Thymus (tissue), 11 donors: Measurements from ENCODE around the gene SMKR1. TPM values are rescaled to one million over a fixed set of nuclear protein-coding genes. Genes with fewer than 3 reads are reported as not detected.

Experiments used
- DNase-seq, 9 donors: peaks; one replicate each; pipeline ENCODE4 v3.0.0-alpha.2; 2013; ENCODE audit warnings: low spot score in 9 of 9, low read depth in 6 of 9, missing footprints in 1 of 9
- H3K27ac ChIP-seq, 2 donors: one replicate each; pipeline ENCODE4 v1.5.1; 2013; ENCODE audit warnings: control low read depth in 1 of 2, low read depth in 1 of 2, low read length in 1 of 2, mild to moderate bottlenecking in 1 of 2, moderate library complexity in 1 of 2
- H3K27me3 ChIP-seq, 2 donors: one replicate each; pipeline ENCODE4 v1.5.1; 2013; ENCODE audit warnings: low read length in 1 of 2; ENCODE audit not compliant: control insufficient read depth in 2 of 2, insufficient read depth in 1 of 2
- H3K36me3 ChIP-seq, 2 donors: one replicate each; pipeline ENCODE4 v1.5.1; 2013; ENCODE audit warnings: low read length in 1 of 2, mild to moderate bottlenecking in 1 of 2, moderate library complexity in 1 of 2; ENCODE audit not compliant: control insufficient read depth in 2 of 2, insufficient read depth in 2 of 2
- H3K4me1 ChIP-seq, 2 donors: one replicate each; pipeline ENCODE4 v1.5.1; 2013; ENCODE audit warnings: low read length in 2 of 2; ENCODE audit not compliant: control insufficient read depth in 2 of 2, insufficient read depth in 2 of 2
- H3K4me3 ChIP-seq, 2 donors: one replicate each; pipeline ENCODE4 v1.5.1; 2013; ENCODE audit warnings: low read length in 2 of 2, control low read depth in 1 of 2, mild to moderate bottlenecking in 1 of 2
- H3K9me3 ChIP-seq, 2 donors: one replicate each; pipeline ENCODE4 v1.5.1; 2013; ENCODE audit warnings: low read length in 1 of 2, mild to moderate bottlenecking in 1 of 2; ENCODE audit not compliant: control insufficient read depth in 2 of 2, insufficient read depth in 1 of 2
- WGBS: extraction: QIAGEN DNeasy Blood & Tissue Kit; methylation state at CpG from one replicate; pipeline ENCODE4 v1.1.7; 2013; 5-methylcytosine and 5-hydroxymethylcytosine counted together
- polyA plus RNA-seq: library from polyadenylated mRNA; stranded (reverse); fragments of 200-250 nt; gene quantifications from one replicate; pipeline ENCODE4 v1.2.3, GENCODE V29; 2013
- total RNA-seq: library from RNA; stranded (reverse); fragments of 120-200 nt; gene quantifications from one replicate; pipeline ENCODE4 v1.2.4, GENCODE V29; 2013
- donor health status: healthy.

SMKR1 gene
- total and polyA plus RNA-seq, 2 donors = 0.52 to 1.2 TPM

GRCh38 chr7:129544700-129545099 is 42.4 kb downstream of the SMKR1 start:
- Histone ChIP-seq H3K4me1 (no peaks in the 10 kb centered on the region), H3K36me3 (no peaks in the 10 kb centered on the region), H3K9me3 (no peaks in the 10 kb centered on the region), H3K4me3 (no peak overlapping the region), H3K27me3 (no peaks in the 10 kb centered on the region), H3K27ac (no peak overlapping the region)
- 95% methylated on average over 5 of the region's 5 CpGs for WGBS
- DNase-seq = no peak

- Histone ChIP-seq H3K27ac (no peak overlapping the region), H3K27me3 (no peaks in the 10 kb centered on the region), H3K36me3 (no peaks in the 10 kb centered on the region), H3K9me3 (no peaks in the 10 kb centered on the region), H3K4me1 (no peaks in the 10 kb centered on the region), H3K4me3 (no peak overlapping the region)
- WGBS = 95% methylated on average over 13 of the region's 13 CpGs
- no peak for DNase-seq
Observed at GRCh38 chr7:129550693-129551360, 48.5 kb downstream of the SMKR1 start.

GRCh38 chr7:129553899-129554461 is 51.6 kb downstream of the SMKR1 start:
- Histone ChIP-seq H3K27ac (no peak overlapping the region), H3K9me3 (no peaks in the 10 kb centered on the region), H3K4me1 (no peaks in the 10 kb centered on the region), H3K27me3 (no peaks in the 10 kb centered on the region), H3K4me3 (no peak overlapping the region), H3K36me3 (no peaks in the 10 kb centered on the region)
- 28% methylated on average over 13 of the region's 13 CpGs for WGBS
- peak in 6 of 9 donors; percentile 4 to 55 (median 24) for DNase-seq

GRCh38 chr7:129556607-129557133 is 54.3 kb downstream of the SMKR1 start:
- H3K27me3 ChIP-seq = peaks cover 0 to 2% of the 10 kb centered on the region in 2 donors
- no peaks in the 10 kb centered on the region for H3K4me1 ChIP-seq
- H3K9me3 ChIP-seq = no peaks in the 10 kb centered on the region
- DNase-seq = no peak
- no peak overlapping the region for H3K27ac ChIP-seq
- H3K4me3 ChIP-seq = no peak overlapping the region
- WGBS = 83% methylated on average over 8 of the region's 8 CpGs
- no peaks in the 10 kb centered on the region for H3K36me3 ChIP-seq

GRCh38 chr7:129557686-129558481 is 55.6 kb downstream of the SMKR1 start:
- Histone ChIP-seq H3K27me3 (peaks cover 0 to 4% of the 10 kb centered on the region in 2 donors), H3K27ac (no peak overlapping the region)
- WGBS = 85% methylated on average over 11 of the region's 11 CpGs

GRCh38 chr7:129559564-129559963 is 57.2 kb downstream of the SMKR1 start:
- no peaks in the 10 kb centered on the region for H3K4me1 ChIP-seq
- no peak overlapping the region for H3K27ac ChIP-seq
- 95% methylated on average over 8 of the region's 8 CpGs for WGBS
- H3K27me3 ChIP-seq = peaks cover 0 to 10% of the 10 kb centered on the region in 2 donors
- no peak overlapping the region for H3K4me3 ChIP-seq
- no peaks in the 10 kb centered on the region for H3K9me3 ChIP-seq
- DNase-seq = no peak
- H3K36me3 ChIP-seq = no peaks in the 10 kb centered on the region

More at GRCh38 chr7:129557686-129558481, 55.6 kb downstream of the SMKR1 start:
- no peaks in the 10 kb centered on the region for H3K9me3 ChIP-seq
- H3K36me3 ChIP-seq = no peaks in the 10 kb centered on the region
- no peaks in the 10 kb centered on the region for H3K4me1 ChIP-seq
- H3K4me3 ChIP-seq = no peak overlapping the region
- DNase-seq = no peak

- DNase-seq = no peak
- Histone ChIP-seq H3K9me3 (no peaks in the 10 kb centered on the region), H3K27ac (no peak overlapping the region), H3K36me3 (no peaks in the 10 kb centered on the region), H3K4me3 (no peak overlapping the region), H3K4me1 (no peaks in the 10 kb centered on the region), H3K27me3 (peaks cover 0 to 10% of the 10 kb centered on the region in 2 donors)
- 71% methylated on average over 5 of the region's 5 CpGs for WGBS
Observed at GRCh38 chr7:129560831-129561230, 58.5 kb downstream of the SMKR1 start.

GRCh38 chr7:129561677-129562359 is 59.5 kb downstream of the SMKR1 start:
- H3K9me3 ChIP-seq = no peaks in the 10 kb centered on the region
- no peaks in the 10 kb centered on the region for H3K36me3 ChIP-seq
- WGBS = 93% methylated on average over 12 of the region's 12 CpGs
- no peaks in the 10 kb centered on the region for H3K4me1 ChIP-seq
- no peak overlapping the region for H3K27ac ChIP-seq
- no peak for DNase-seq
- H3K4me3 ChIP-seq = no peak overlapping the region
- H3K27me3 ChIP-seq = peaks cover 0 to 10% of the 10 kb centered on the region in 2 donors
